HepG2 (cell line): Measurements from ENCODE around the gene NTMT1. TPM values are rescaled to one million over a fixed set of nuclear protein-coding genes. Genes with fewer than 3 reads are reported as not detected.

ENCODE experiments used
- CBFB ChIP-seq: sonication (generic); formaldehyde crosslinking; IDR thresholded peaks from 2 replicates; pipeline ENCODE4 v1.4.0; 2020; ENCODE audit warnings: missing genetic modification reagents
- CBX1 ChIP-seq: IDR thresholded peaks from one replicate; pipeline ENCODE4 v1.6.1; 2016; ENCODE audit warnings: antibody characterized with exemption, low read depth
- DBP ChIP-seq: sonication (generic); formaldehyde crosslinking; IDR thresholded peaks from 2 replicates; pipeline ENCODE4 v1.4.0; 2020; ENCODE audit warnings: missing genetic modification reagents; ENCODE audit errors: not compliant biosample characterization
- E2F5 ChIP-seq: sonication (generic); formaldehyde crosslinking; conservative IDR thresholded peaks from 2 replicates; pipeline ENCODE4 v1.4.0; 2020; ENCODE audit warnings: missing genetic modification reagents
- EZH2 ChIP-seq: conservative IDR thresholded peaks from 2 replicates; pipeline ENCODE4 v1.6.1; 2012; ENCODE audit warnings: mild to moderate bottlenecking, low read depth, low read length, moderate library complexity
- GMEB2 ChIP-seq: IDR thresholded peaks from 2 replicates; pipeline ENCODE4 v1.6.1; 2016; ENCODE audit warnings: missing biosample characterization, missing genetic modification reagents, low read depth
- NFIC ChIP-seq: IDR thresholded peaks from 2 replicates; pipeline ENCODE4 v1.6.1; 2012; ENCODE audit warnings: mild to moderate bottlenecking, low read length, inconsistent platforms
- NFKB2 ChIP-seq: sonication (generic); formaldehyde crosslinking; IDR thresholded peaks from 2 replicates; pipeline ENCODE4 v1.4.0; 2020; ENCODE audit warnings: missing genetic modification reagents, borderline replicate concordance
- NR2F6 ChIP-seq, 2 experiments: IDR thresholded peaks; 2 replicates each; pipeline ENCODE4 v1.6.1; 2016; ENCODE audit warnings: antibody characterized with exemption in 1 of 2, mild to moderate bottlenecking in 1 of 2
- TIGD3 ChIP-seq: sonication (generic); formaldehyde crosslinking; IDR thresholded peaks from 2 replicates; pipeline ENCODE4 v1.5.1; 2020; ENCODE audit warnings: mild to moderate bottlenecking, missing genetic modification reagents, borderline replicate concordance
- ZEB1 ChIP-seq: IDR thresholded peaks from 2 replicates; pipeline ENCODE4 v1.6.1; 2012; ENCODE audit warnings: mild to moderate bottlenecking, low read depth, inconsistent platforms; ENCODE audit not compliant: insufficient replicate concordance
- ZNF274 ChIP-seq: sonication (generic); formaldehyde crosslinking; IDR thresholded peaks from 2 replicates; pipeline ENCODE4 v1.5.1; 2020; ENCODE audit warnings: mild to moderate bottlenecking, missing genetic modification reagents
- ZNF510 ChIP-seq: sonication (generic); formaldehyde crosslinking; IDR thresholded peaks from 2 replicates; pipeline ENCODE4 v1.4.0; 2020; ENCODE audit warnings: low read depth, mild to moderate bottlenecking, missing genetic modification reagents
- ZNF580 ChIP-seq: IDR thresholded peaks from 2 replicates; pipeline ENCODE4 v1.6.1; 2016; ENCODE audit warnings: low read depth, borderline replicate concordance
- ZNF639 ChIP-seq: conservative IDR thresholded peaks from 2 replicates; pipeline ENCODE4 v1.6.1; 2018; ENCODE audit warnings: missing genetic modification reagents
- ZNF724P ChIP-seq: sonication (generic); formaldehyde crosslinking; IDR thresholded peaks from 2 replicates; pipeline ENCODE4 v1.8.0; 2022; ENCODE audit warnings: missing genetic modification reagents, borderline replicate concordance
- ZNF766 ChIP-seq: sonication (generic); formaldehyde crosslinking; IDR thresholded peaks from 2 replicates; pipeline ENCODE4 v1.5.0; 2020; ENCODE audit warnings: missing genetic modification reagents, borderline replicate concordance
- ZSCAN21 ChIP-seq: sonication (generic); formaldehyde crosslinking; IDR thresholded peaks from 2 replicates; pipeline ENCODE4 v1.8.0; 2022; ENCODE audit warnings: mild to moderate bottlenecking, missing genetic modification reagents, moderate library complexity, borderline replicate concordance
- ZSCAN22 ChIP-seq: sonication (generic); formaldehyde crosslinking; IDR thresholded peaks from 2 replicates; pipeline ENCODE4 v1.4.0; 2020; ENCODE audit warnings: mild to moderate bottlenecking, missing genetic modification reagents
- ZSCAN25 ChIP-seq: sonication (generic); formaldehyde crosslinking; IDR thresholded peaks from 2 replicates; pipeline ENCODE4 v1.8.0; 2022; ENCODE audit warnings: mild to moderate bottlenecking, missing genetic modification reagents
- polyA plus RNA-seq, 8 experiments: library from polyadenylated mRNA; depleted of rRNA in 3 of 8; stranded (reverse) in 7 of 8; unstranded in 1 of 8; fragments of >200 nt; fragmentation: Illumina TruSeq in 4 of 8; extraction: Trizol in 4 of 8; gene quantifications; 2 replicates each; pipeline versions ENCODE4 v1.2.1 to v1.2.3, GENCODE V29; 2011 to 2016; ENCODE audit warnings: low read depth in 4 of 8, missing spikeins in 1 of 8, mixed read lengths in 1 of 8; ENCODE audit not compliant: insufficient read depth in 1 of 8
- total RNA-seq, 5 experiments: library from RNA; depleted of rRNA; stranded (reverse); fragments of >200 nt; fragmentation: Illumina TruSeq; extraction: Trizol; gene quantifications; 2 replicates each; pipeline ENCODE4 v1.2.3, GENCODE V29; 2016; ENCODE audit warnings: low read depth in 1 of 5

NTMT1 gene
- total and polyA plus RNA-seq, 2 of the 13 experiments (the other 11 are each of a cell fraction or from before 2014, with no cell fraction given): 49.1 to 53.8 TPM

GRCh38 chr9:129597355-129598088, 28.4 kb upstream of the NTMT1 start (continued):
- no peak; the same call in 1 of the 2 replicates for TF ChIP-seq NR2F6 (IDR thresholded peaks at IDR 0.05)
- TF ChIP-seq NR2F6 (CRISPR knock-in tag; IDR thresholded peaks at IDR 0.05): no peak; the same call in none of the 2 replicates
- TF ChIP-seq TIGD3 (CRISPR knock-in tag): no peak
- no peak for TF ChIP-seq DBP (CRISPR knock-in tag)
- no peak; the same call in 1 of the 2 replicates for TF ChIP-seq ZNF724P (CRISPR knock-in tag)
- peak; percentile 35 for TF ChIP-seq ZEB1
- TF ChIP-seq EZH2: no peak
- peak; percentile 98 for TF ChIP-seq ZSCAN25
- TF ChIP-seq ZSCAN22: no peak
- peak; percentile 78; the same call in 1 of the 2 replicates for TF ChIP-seq ZNF510
- peak; percentile 49; the same call in 1 of the 2 replicates for TF ChIP-seq NFKB2
- peak; percentile 76; the same call in 1 of the 2 replicates for TF ChIP-seq NFIC
- no peak; the same call in 1 of the 2 replicates for TF ChIP-seq ZSCAN21 (CRISPR knock-in tag)
- no peak for TF ChIP-seq ZNF766 (CRISPR knock-in tag)
- TF ChIP-seq CBFB: peak; percentile 94
- peak; percentile 47; the same call in 1 of the 2 replicates for TF ChIP-seq E2F5
- peak; percentile 18; the same call in 1 of the 2 replicates for TF ChIP-seq ZNF274
- TF ChIP-seq ZNF580 (CRISPR knock-in tag): no peak; the same call in 1 of the 2 replicates
- TF ChIP-seq CBX1: no peak
- TF ChIP-seq GMEB2 (CRISPR knock-in tag): no peak
- peak; percentile 100 for TF ChIP-seq ZNF639
